GM10248 (cell line): Measurements from ENCODE around the gene BUD23.
"Not testable (repeated sequence)": the region's sequence is repeated elsewhere in the genome, so short reads cannot be mapped to it uniquely, and the experiment has no call there.

Experiments
- CTCF ChIA-PET: fragments of 300-600 bp; sonication (Branson Sonifier 250); formaldehyde crosslinking; extraction: SDS; loops from one replicate; lab custom pipeline; 2021; ENCODE audit warnings: antibody characterized with exemption; lab: Yijun Ruan, JAX
- POLR2A ChIA-PET: fragments of 350-650 bp; sonication (Branson Sonifier 250); formaldehyde crosslinking; extraction: SDS; loops from one replicate; lab custom pipeline; 2020; ENCODE audit warnings: antibody characterized with exemption; lab: Yijun Ruan, JAX
- DNase-seq: peaks from one replicate; pipeline ENCODE4 v3.0.0; 2012; ENCODE audit errors: extremely low spot score
- TF ChIP-seq, protein P1 (sequence below): IDR thresholded peaks from 2 replicates; pipeline ENCODE4 v1.5.1; 2012; ENCODE audit warnings: mild to moderate bottlenecking, low read depth; ENCODE audit errors: extremely low read depth, missing control alignments, control extremely low read depth

Gene BUD23

DNA sequence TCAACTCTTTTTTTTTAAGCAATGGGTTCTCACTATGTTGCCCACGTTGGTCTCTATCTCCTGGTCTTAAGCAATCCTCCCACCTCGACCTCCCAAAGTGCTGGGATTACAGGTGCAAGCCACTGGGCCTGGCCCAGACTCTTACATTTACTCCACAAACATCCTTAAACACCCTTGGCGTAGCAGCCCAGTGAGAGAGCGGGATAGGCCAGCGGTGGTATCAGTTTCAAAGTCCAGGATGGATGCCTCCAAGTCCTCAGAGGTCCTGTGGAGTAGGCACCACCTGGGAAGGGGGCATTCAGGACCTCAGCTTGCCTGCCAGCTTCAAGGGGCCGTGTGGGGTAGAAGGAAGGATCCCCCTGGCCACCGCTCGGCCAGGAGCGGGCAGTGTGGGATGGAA is 33.8 kb upstream of the BUD23 start:
- no peak for DNase-seq
- POLR2A ChIA-PET: no interaction called here
- TF ChIP-seq, protein P1, sequence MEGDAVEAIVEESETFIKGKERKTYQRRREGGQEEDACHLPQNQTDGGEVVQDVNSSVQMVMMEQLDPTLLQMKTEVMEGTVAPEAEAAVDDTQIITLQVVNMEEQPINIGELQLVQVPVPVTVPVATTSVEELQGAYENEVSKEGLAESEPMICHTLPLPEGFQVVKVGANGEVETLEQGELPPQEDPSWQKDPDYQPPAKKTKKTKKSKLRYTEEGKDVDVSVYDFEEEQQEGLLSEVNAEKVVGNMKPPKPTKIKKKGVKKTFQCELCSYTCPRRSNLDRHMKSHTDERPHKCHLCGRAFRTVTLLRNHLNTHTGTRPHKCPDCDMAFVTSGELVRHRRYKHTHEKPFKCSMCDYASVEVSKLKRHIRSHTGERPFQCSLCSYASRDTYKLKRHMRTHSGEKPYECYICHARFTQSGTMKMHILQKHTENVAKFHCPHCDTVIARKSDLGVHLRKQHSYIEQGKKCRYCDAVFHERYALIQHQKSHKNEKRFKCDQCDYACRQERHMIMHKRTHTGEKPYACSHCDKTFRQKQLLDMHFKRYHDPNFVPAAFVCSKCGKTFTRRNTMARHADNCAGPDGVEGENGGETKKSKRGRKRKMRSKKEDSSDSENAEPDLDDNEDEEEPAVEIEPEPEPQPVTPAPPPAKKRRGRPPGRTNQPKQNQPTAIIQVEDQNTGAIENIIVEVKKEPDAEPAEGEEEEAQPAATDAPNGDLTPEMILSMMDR: no peak
- CTCF ChIA-PET: no interaction called here

DNA sequence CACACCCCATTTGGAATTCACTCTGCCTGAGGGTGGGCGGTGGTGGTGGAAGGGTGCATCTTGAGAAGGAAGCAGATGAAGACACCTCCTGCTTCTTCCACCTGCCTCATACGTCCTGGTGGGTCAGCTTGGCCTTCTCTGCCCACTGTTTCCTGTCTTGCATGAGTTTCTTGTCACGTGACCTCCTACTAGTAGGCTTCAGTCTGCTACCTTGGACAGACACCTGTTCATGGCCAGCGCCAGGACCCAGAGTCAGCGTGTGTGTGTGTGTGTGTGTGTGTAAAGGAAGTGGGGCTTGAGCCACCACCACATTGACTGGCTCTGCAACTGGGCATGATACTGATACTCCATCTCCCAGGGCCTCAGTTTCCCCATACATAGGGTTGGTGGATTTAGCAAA is 32.9 kb upstream of the BUD23 start:
- ChIA-PET POLR2A (no interaction called here), CTCF (no interaction called here)
- DNase-seq: peak; percentile 9
- TF ChIP-seq, protein P1: no peak

DNA sequence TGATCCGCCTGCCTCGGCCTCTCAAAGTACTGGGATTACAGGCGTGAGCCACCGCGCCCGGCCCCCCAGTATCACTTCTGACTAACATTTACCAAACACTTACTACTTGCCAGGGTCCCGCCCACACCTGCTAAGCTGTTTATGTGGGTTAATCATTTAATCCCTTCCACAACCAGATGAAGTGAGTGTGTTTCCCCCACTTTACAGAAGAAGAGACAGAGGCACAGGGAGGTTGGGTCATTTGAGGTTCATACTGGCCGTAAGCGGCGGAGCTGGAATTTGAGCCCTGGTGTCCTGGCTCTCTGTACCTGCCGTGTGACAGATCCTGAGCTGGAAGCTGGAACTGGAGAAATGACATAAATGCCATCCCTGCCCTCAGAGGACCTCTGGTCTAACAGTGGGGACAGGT is 30.9 kb upstream of the BUD23 start:
- no peak for DNase-seq
- CTCF ChIA-PET: interaction anchor here (1.1 to 2.7 kb wide), 2 partner anchors 45 to 82 kb away, joined by 3 to 8 read pairs; no protein-coding TSS in a partner anchor
- POLR2A ChIA-PET: no interaction called here
- TF ChIP-seq, protein P1: no peak

DNA sequence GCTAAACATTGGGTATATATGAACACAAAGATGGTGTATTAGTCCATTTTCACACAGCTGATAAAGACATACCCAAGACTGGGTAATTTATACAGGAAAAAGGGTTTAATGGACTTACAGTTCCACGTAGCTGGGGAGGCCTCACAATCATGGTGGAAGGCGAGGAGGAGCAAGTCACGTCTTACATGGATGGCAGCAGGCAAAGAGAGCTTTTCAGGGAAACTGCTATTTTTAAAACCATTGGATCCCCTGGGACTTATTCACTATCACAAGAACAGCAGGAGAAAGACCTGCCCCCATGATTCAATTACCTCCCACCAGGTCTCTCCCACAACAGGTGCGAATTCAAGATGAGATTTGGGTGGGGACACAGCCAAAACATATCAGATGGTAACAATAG is 28.1 kb upstream of the BUD23 start:
- DNase-seq, POLR2A ChIA-PET: not testable (repeated sequence)
- CTCF ChIA-PET: interaction anchor here (1.1 kb wide), 1 partner anchor 13 kb away, joined by 3 read pairs; the partner anchor contains the start of gene VPS37D

DNA sequence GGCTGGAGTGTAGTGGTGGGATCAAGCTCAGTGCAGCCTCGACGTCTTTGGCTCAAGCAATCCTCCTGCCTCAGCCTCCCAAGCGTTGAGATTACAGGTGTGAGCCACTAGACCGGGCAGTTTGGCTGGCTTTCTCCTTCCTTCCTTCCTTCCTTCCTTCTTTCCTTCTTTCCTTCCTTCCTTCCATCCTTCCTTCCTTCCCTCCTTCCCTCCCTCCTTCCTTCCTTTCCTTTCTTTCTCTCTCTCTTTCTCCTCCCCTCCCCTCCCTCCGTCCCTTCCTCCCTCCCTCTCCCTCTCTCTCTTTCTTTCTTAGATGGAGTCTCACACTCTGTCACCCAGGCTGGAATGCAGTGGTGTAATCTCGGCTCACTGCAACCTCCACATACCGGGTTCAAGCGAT is 23.4 kb upstream of the BUD23 start:
- TF ChIP-seq, protein P1: no peak
- CTCF ChIA-PET: interaction anchor here (1.0 kb wide), 1 partner anchor 14 kb away, joined by 3 read pairs; no protein-coding TSS in a partner anchor
- POLR2A ChIA-PET: no interaction called here
- no peak for DNase-seq

DNA sequence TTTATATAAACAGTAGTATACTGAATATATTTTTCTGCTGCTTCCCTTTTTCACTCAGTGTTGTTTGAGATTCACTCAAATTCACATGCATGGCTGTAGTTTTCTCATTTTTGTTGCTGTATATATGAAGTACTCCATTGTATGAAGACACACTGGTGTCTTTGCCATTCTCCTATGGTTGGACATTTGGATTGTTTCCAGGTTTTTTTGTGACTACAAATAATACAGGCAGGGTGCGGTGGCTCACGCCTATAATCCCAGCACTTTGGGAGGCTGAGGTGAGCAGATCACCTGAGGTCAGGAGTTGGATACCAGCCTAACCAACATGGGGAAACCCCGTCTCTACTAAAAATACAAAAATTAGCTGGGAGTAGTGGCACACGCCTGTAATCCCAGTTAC is 22.8 kb upstream of the BUD23 start:
- DNase-seq, CTCF ChIA-PET, POLR2A ChIA-PET: not testable (repeated sequence)

DNA sequence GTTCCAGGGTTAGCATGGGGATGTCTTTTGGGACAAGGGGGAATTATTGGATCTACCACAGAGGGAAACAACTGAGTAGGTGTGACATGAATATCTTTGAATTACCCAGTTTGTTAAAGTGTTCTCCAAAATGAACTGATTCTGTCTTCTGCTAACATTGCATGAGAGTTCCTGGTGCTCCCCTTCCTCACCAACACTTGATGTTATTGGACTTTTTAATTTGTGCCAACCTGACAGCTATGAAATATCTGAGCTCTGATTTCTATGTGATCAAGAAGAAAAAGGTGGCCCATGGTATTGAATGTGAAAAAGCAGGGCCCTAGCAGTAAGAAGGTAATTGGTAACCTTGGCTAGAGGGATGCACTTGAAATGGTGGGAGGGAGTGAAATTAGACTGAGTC is 20.4 kb upstream of the BUD23 start:
- CTCF ChIA-PET: interaction anchor here (1.6 kb wide), 1 partner anchor 56 kb away, joined by 4 read pairs; no protein-coding TSS in a partner anchor
- TF ChIP-seq, protein P1: no peak
- DNase-seq: no peak
- POLR2A ChIA-PET: no interaction called here
